Activated T-helper 9 cell treated with anti-CD3 and anti-CD28 coated beads, Interleukin-2, amount 50 U/mL, for 16 hours (primary cell): Measurements from ENCODE around the gene MTCL3.

Experiments used
- DNase-seq: peaks from one replicate; pipeline ENCODE4 v3.0.0-alpha.2; 2020; ENCODE audit warnings: low read depth

MTCL3 gene

GRCh38 chr6:127515234-127515793 is 3.8 kb downstream of the MTCL3 start:
- DNase-seq: peak; percentile 17

- peak; percentile 21 for DNase-seq
Measured at GRCh38 chr6:127514773-127515227, 4.3 kb downstream of the MTCL3 start.

GRCh38 chr6:127514179-127514772 is 4.9 kb downstream of the MTCL3 start:
- DNase-seq: no peak

- DNase-seq: no peak
Measured at GRCh38 chr6:127513425-127513824, 5.7 kb downstream of the MTCL3 start.

GRCh38 chr6:127510876-127511275 is 8.3 kb downstream of the MTCL3 start:
- DNase-seq: no peak

GRCh38 chr6:127506894-127507293 is 12.2 kb downstream of the MTCL3 start:
- DNase-seq: no peak

GRCh38 chr6:127503022-127503421 is 16.1 kb downstream of the MTCL3 start:
- no peak for DNase-seq

- no peak for DNase-seq
Measured at GRCh38 chr6:127497410-127497809, 21.7 kb downstream of the MTCL3 start.

- DNase-seq: no peak
Measured at GRCh38 chr6:127496471-127496870, 22.7 kb downstream of the MTCL3 start.

GRCh38 chr6:127494240-127494767 is 24.8 kb downstream of the MTCL3 start:
- no peak for DNase-seq

GRCh38 chr6:127489248-127489647 is 29.9 kb downstream of the MTCL3 start:
- DNase-seq: no peak

GRCh38 chr6:127486934-127487333 is 32.2 kb downstream of the MTCL3 start:
- no peak for DNase-seq

- no peak for DNase-seq
Measured at GRCh38 chr6:127484212-127484863, 34.8 kb downstream of the MTCL3 start.

- no peak for DNase-seq
Measured at GRCh38 chr6:127483399-127484055, 35.6 kb downstream of the MTCL3 start.

- no peak for DNase-seq
Measured at GRCh38 chr6:127482325-127482724, 36.8 kb downstream of the MTCL3 start.

GRCh38 chr6:127481628-127482027 is 37.5 kb downstream of the MTCL3 start:
- no peak for DNase-seq

- no peak for DNase-seq
Measured at GRCh38 chr6:127481111-127481510, 38.0 kb downstream of the MTCL3 start.

GRCh38 chr6:127477658-127478057 is 41.5 kb downstream of the MTCL3 start:
- no peak for DNase-seq

GRCh38 chr6:127475823-127476176 is 43.3 kb downstream of the MTCL3 start:
- DNase-seq: no peak

GRCh38 chr6:127475135-127475822 is 43.9 kb downstream of the MTCL3 start:
- no peak for DNase-seq

- DNase-seq: no peak
Measured at GRCh38 chr6:127471379-127472255, 47.5 kb downstream of the MTCL3 start.
